GM13977 (cell line): Measurements from ENCODE around the gene AHI1.

Experiments
- DNase-seq: peaks from one replicate; pipeline ENCODE4 v3.0.0; 2012; ENCODE audit warnings: low spot score
- in situ Hi-C: fragments of 300-500 bp; cut with MboI; formaldehyde crosslinking; loops from one replicate; pipeline ENCODE4 v1.12.0; 2022; ENCODE audit warnings: low sequenced_read_pairs, low pct_unique_long_range_greater_than_20kb, mixed read lengths, inconsistent platforms; ENCODE audit not compliant: unreplicated experiment
- TF ChIP-seq, protein P1 (sequence below): IDR thresholded peaks from 2 replicates; pipeline ENCODE4 v1.5.1; 2012; ENCODE audit warnings: mild to moderate bottlenecking, control low read depth; ENCODE audit not compliant: insufficient read depth; ENCODE audit errors: extremely low read depth, missing control alignments

Gene AHI1

DNA sequence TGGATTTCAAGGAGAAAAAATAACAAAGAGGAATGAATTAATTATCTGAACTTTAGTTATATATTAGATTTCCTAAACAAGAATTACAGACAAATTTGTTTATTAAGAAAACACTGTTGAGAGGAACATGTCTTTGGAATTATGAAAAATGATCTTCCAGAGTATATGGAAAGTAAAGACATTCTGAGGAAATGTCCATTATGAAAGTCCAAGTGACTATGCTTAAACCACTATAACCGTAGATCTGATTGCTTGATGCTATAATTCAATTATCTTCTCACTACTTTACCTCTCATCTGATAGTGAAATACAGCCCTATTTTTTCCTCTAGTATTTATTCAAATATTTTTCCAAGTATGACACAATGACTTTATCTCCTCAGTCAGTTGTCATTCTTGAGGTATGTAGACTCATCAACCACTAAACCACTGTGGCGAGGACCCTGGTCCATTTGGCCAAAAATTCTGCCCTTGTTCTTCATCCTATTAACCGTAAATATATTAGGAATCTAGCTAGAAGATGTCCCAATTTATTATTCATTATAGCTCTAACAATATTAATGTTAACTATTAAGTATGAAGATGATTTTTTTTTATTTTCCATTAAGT, 37.3 kb upstream of the AHI1 start:
- DNase-seq: no peak
- in situ Hi-C loops: loop anchor here (25.0 kb wide), 2 partner anchors 377 to 677 kb away; no protein-coding TSS in a partner anchor
- TF ChIP-seq, protein P1, sequence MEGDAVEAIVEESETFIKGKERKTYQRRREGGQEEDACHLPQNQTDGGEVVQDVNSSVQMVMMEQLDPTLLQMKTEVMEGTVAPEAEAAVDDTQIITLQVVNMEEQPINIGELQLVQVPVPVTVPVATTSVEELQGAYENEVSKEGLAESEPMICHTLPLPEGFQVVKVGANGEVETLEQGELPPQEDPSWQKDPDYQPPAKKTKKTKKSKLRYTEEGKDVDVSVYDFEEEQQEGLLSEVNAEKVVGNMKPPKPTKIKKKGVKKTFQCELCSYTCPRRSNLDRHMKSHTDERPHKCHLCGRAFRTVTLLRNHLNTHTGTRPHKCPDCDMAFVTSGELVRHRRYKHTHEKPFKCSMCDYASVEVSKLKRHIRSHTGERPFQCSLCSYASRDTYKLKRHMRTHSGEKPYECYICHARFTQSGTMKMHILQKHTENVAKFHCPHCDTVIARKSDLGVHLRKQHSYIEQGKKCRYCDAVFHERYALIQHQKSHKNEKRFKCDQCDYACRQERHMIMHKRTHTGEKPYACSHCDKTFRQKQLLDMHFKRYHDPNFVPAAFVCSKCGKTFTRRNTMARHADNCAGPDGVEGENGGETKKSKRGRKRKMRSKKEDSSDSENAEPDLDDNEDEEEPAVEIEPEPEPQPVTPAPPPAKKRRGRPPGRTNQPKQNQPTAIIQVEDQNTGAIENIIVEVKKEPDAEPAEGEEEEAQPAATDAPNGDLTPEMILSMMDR: no peak

DNA sequence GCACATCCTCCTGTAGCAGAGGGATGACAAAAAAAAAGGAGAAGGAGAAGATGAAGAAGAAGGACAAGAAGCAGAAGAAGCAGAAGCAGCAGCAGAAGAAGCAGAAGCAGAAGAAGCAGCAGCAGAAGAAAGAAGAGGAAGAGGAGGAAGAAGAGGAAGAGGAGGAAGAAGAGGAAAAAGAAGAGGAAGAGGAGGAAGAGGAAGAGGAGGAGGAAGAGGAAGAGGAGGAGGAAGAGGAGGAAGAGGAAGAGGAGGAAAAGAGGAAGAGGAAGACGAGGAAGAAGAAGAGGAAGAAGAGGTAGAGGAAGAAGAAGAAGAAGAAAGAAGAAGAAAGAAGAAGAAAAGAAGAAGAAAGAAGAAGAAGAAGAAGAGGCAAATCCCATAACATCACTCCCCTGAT, 35.0 kb upstream of the AHI1 start:
- in situ Hi-C loops: loop anchor here (25.0 kb wide), 2 partner anchors 380 to 680 kb away; no protein-coding TSS in a partner anchor
- TF ChIP-seq, protein P1: no peak

DNA sequence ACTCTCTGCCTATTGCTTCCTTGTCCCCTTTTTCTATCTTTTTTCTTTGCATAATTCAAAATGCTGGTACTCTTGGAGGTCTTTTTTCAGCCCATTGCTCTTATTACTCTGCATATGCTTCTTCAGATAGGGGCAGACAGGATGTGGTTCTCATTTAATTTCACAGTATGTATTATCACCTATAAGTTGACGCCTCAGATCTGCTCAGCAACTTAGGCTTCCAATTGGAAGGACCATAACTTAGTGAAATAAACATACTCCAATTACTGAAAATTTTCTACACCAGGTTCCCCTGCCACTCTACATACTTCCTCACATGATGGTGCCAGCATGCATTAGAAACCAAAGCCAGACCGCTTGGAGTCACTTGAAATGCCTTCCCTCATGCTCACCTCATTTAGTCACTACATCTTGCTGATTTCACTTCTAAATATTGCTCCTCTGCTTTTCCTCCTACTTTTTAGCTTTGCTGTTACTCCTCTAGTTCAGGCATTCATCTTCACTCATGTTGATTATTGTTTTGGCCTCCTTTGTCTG, 34.5 kb upstream of the AHI1 start:
- no peak for DNase-seq
- TF ChIP-seq, protein P1: no peak
- in situ Hi-C loops: loop anchor here (25.0 kb wide), 2 partner anchors 380 to 680 kb away; no protein-coding TSS in a partner anchor

More for the DNA sequence above, 35.0 kb upstream of the AHI1 start:
- DNase-seq: no peak

DNA sequence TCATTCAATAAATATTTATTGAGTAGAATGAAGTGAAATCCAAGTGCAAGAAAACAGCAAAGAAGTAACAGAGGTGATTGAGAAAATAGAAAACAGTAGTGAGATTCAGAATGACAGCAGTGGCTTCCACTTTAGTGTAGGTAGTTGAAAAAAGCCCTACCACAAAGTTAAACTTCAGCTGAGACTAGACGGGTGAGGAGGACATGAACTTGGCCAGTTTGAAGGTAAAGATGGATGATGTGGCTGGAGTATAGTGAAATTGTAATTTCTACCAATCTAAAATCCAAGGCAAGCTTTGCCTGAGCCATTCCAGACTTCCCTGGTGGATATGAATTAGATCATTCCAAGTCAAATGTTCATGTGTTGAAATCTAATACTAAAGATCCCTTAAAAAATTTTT, 32.6 kb upstream of the AHI1 start:
- in situ Hi-C loops: loop anchor here (25.0 kb wide), 2 partner anchors 382 to 682 kb away; no protein-coding TSS in a partner anchor
- TF ChIP-seq, protein P1: no peak
- DNase-seq: no peak

DNA sequence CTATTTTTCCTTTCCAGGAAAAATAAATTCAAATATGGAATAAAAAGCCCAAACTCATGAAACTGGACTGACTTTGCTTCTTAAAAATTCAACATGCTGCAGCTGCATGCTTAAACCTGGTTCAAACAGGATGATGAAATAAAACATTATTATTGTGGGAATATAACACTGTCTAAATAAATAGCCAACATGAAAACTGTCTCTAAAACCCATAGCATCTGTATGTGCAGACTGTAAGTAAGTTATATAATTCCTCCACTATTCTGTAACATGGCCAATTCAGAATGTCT, 30.4 kb upstream of the AHI1 start:
- TF ChIP-seq, protein P1: no peak
- no peak for DNase-seq

DNA sequence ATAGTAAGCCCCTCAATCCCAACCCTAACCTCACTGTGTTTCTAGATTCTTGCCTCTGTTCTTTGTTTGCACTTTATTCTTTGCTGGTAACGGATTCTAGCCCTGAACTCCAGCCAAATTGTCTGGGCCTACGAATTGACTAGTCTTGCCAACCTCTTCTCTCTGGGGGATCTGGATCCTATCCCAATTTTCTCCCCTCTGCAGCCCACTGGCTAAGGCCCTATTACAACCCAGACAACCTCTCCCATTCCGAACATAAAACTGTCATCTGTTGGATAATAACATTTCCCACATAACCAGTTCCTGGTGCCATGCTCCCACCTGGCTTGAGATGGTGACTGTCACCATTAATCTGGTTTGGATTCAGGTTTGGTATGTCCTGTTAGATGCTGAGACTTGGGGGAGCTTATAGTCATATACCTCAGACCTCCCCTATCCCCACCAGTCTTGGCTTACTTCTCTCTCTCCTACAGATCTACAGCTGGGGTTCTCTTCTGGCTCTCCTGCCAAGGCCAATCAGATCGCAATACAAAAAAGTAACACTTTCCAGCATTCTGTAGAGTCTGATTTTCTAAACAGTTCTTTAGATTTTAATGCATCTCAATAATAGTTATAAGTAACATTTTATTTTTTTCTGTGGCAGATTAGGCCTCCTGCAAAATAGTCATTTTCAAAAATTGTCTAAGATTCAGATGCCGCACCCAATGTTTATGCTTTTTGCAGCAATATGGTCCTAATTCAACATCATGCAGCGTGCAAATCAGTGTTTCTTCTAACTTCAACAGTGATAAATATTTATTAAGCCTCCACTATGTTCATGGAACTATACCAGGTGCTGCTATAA, 29.8 kb upstream of the AHI1 start:
- TF ChIP-seq, protein P1: no peak
- in situ Hi-C loops: loop anchor here (25.0 kb wide), 2 partner anchors 385 to 685 kb away; no protein-coding TSS in a partner anchor
- no peak for DNase-seq

More for the DNA sequence above, 30.4 kb upstream of the AHI1 start:
- in situ Hi-C loops: loop anchor here (25.0 kb wide), 2 partner anchors 384 to 684 kb away; no protein-coding TSS in a partner anchor
